Endothelial cell of umbilical vein (primary cell): ENCODE data around the gene NUMBL.

ENCODE experiments used
- CTCF ChIP-seq, 2 donors: IDR thresholded peaks; 1 replicate in 1 of 2; 2 replicates in 1 of 2; pipeline ENCODE4 v1.5.1; 2011; ENCODE audit warnings: low read length in 2 of 2, mild to moderate bottlenecking in 2 of 2, moderate library complexity in 2 of 2, control low read depth in 1 of 2, inconsistent platforms in 1 of 2, low read depth in 1 of 2; ENCODE audit not compliant: insufficient read depth in 1 of 2; ENCODE audit errors: extremely low read depth in 1 of 2
- EZH2 ChIP-seq: IDR thresholded peaks from 2 replicates; pipeline ENCODE4 v1.6.1; 2012; ENCODE audit warnings: borderline replicate concordance, low read depth, mild to moderate bottlenecking, moderate library complexity, low read length, inconsistent platforms; ENCODE audit not compliant: severe bottlenecking
- MAX ChIP-seq: IDR thresholded peaks from 2 replicates; pipeline ENCODE4 v1.6.1; 2011; ENCODE audit not compliant: insufficient read depth, insufficient read length
- MYC ChIP-seq: IDR thresholded peaks from one replicate; pipeline ENCODE4 v1.6.1; 2011; ENCODE audit warnings: mild to moderate bottlenecking, low read depth, low read length
- POLR2A ChIP-seq: IDR thresholded peaks from 2 replicates; pipeline ENCODE4 v1.6.1; 2012; ENCODE audit warnings: low read depth, mild to moderate bottlenecking, control low read depth, low read length
- POLR2AphosphoS5 ChIP-seq: IDR thresholded peaks from 2 replicates; pipeline ENCODE4 v1.6.1; 2012; ENCODE audit warnings: low read depth, mild to moderate bottlenecking, control low read depth, low read length, moderate library complexity; ENCODE audit not compliant: insufficient read depth

GRCh38 chr19:40693896-40694295 lies 3.4 kb upstream of the NUMBL start:
- TF ChIP-seq EZH2 (no peak), CTCF (IDR thresholded peaks at IDR 0.05; ENCODE audit: extremely low read depth in 1 of 2, insufficient read depth in 1 of 2, low read depth in 1 of 2, low read length in 2 of 2) (no peak), POLR2A (no peak), MAX (no peak), MYC (no peak), POLR2AphosphoS5 (no peak)
